ENCODE measurements around the gene ZNF324B. TPM values are rescaled to one million over a fixed set of nuclear protein-coding genes. Genes with fewer than 3 reads are reported as not detected.

ZNF324B gene
- total and polyA plus RNA-seq, 2 donors (not counting 3 experiments of a cell fraction or from before 2014, with no cell fraction given): 3.4 to 6.9 TPM

DNA sequence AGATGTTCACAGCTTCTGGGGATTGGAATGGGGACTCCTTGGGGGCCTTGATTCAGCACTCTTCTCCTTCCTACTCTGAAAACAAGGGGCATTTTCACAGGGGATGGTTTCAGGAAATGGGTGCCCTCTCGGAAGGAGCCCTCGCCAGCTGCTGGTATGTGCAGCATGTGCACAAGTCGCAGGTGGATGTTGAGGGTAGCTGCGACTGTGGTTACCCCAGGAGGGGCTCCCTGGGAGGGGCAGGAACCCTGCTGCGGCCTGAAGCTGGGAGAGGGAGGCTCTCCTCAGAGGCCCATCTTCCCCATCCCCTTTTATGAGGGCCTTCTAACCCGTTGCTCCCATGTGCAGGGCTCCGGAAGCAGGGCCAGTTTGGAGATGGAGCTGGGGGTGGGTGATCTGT, 30.9 kb downstream of the ZNF324B start:
- no peaks in the 10 kb centered on the region for H3K27me3 ChIP-seq (ENCODE audit: control insufficient read depth in 2 of 2, insufficient read depth in 2 of 2, low read length in 2 of 2)
- intact Hi-C loops (cut with micrococcal nuclease) (no loop called here), dilution Hi-C loops (cut with MboI; ENCODE audit: extremely low pct_ligation_motif_present, low sequenced_read_pairs) (no loop called here)
- DNase-seq (ENCODE audit: low read depth, low spot score): no peak
- H3K9me1 ChIP-seq (replicated peaks; ENCODE audit: control insufficient read depth, extremely low read depth, insufficient read depth, low read length): no peaks in the 10 kb centered on the region
- no peaks in the 10 kb centered on the region for H3K4me1 ChIP-seq (ENCODE audit: control insufficient read depth, extremely low read depth, insufficient read depth, low read length)
- H2AFZ ChIP-seq (ENCODE audit: low read depth, low read length): no peak overlapping the region
- no peaks in the 10 kb centered on the region for H4K20me1 ChIP-seq (replicated peaks; ENCODE audit: control insufficient read depth, extremely low read depth, insufficient read depth, low read length)
- ChIA-PET CTCF (interaction anchor here (0.6 kb wide), 1 partner anchor 32 kb away, joined by 3 read pairs; no protein-coding TSS in a partner anchor), POLR2A (no interaction called here)
- H3K36me3 ChIP-seq (ENCODE audit: control insufficient read depth in 2 of 2, extremely low read depth in 1 of 2, insufficient read depth in 2 of 2, low read length in 2 of 2): no peaks in the 10 kb centered on the region
- H3K9ac ChIP-seq (replicated peaks; ENCODE audit: extremely low read depth, insufficient read depth, low read length): no peak overlapping the region
- TF ChIP-seq FOS (IDR thresholded peaks at IDR 0.05; ENCODE audit: borderline replicate concordance, insufficient read depth, low read length) (no peak), POLR2AphosphoS5 (IDR thresholded peaks at IDR 0.05; ENCODE audit: insufficient read depth, low read depth, low read length) (no peak), GATA2 (IDR thresholded peaks at IDR 0.05; ENCODE audit: insufficient read depth, insufficient read length, low read depth, low read length) (no peak), POLR2A (IDR thresholded peaks at IDR 0.05; ENCODE audit: low read depth, low read length) (no peak), EZH2 (IDR thresholded peaks at IDR 0.05; ENCODE audit: borderline replicate concordance, low read depth, low read length, severe bottlenecking) (no peak), MYC (IDR thresholded peaks at IDR 0.05; ENCODE audit: low read depth, low read length) (no peak), JUN (IDR thresholded peaks at IDR 0.05; ENCODE audit: borderline replicate concordance, insufficient read depth, insufficient read length, low read depth) (no peak)
- TF ChIP-seq, protein P1, sequence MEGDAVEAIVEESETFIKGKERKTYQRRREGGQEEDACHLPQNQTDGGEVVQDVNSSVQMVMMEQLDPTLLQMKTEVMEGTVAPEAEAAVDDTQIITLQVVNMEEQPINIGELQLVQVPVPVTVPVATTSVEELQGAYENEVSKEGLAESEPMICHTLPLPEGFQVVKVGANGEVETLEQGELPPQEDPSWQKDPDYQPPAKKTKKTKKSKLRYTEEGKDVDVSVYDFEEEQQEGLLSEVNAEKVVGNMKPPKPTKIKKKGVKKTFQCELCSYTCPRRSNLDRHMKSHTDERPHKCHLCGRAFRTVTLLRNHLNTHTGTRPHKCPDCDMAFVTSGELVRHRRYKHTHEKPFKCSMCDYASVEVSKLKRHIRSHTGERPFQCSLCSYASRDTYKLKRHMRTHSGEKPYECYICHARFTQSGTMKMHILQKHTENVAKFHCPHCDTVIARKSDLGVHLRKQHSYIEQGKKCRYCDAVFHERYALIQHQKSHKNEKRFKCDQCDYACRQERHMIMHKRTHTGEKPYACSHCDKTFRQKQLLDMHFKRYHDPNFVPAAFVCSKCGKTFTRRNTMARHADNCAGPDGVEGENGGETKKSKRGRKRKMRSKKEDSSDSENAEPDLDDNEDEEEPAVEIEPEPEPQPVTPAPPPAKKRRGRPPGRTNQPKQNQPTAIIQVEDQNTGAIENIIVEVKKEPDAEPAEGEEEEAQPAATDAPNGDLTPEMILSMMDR (IDR thresholded peaks at IDR 0.05; ENCODE audit: extremely low read depth in 1 of 2, insufficient read depth in 1 of 2, low read depth in 1 of 2, low read length in 2 of 2): no peak
- TF ChIP-seq, protein P2, sequence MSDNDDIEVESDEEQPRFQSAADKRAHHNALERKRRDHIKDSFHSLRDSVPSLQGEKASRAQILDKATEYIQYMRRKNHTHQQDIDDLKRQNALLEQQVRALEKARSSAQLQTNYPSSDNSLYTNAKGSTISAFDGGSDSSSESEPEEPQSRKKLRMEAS (IDR thresholded peaks at IDR 0.05; ENCODE audit: insufficient read depth, insufficient read length): no peak
- no peaks in the 10 kb centered on the region for H3K9me3 ChIP-seq (replicated peaks; ENCODE audit: control insufficient read depth, insufficient read depth, low read length)
- no peaks in the 10 kb centered on the region for H3K79me2 ChIP-seq (ENCODE audit: control insufficient read depth, insufficient read depth, low read length)
- no peak overlapping the region for H3K4me3 ChIP-seq (replicated peaks in 1 of 3; ENCODE audit: insufficient read depth in 1 of 3, low read depth in 1 of 3, low read length in 3 of 3)
- H3K4me2 ChIP-seq (ENCODE audit: insufficient read depth, low read length): no peak overlapping the region
- H3K27ac ChIP-seq (ENCODE audit: insufficient read depth, low read depth, low read length): no peak overlapping the region
- FAIRE-seq: no peak
- no TSS peak for BruUV-seq (replicated peaks)
